Astrocyte of the spinal cord (primary cell): ENCODE results near the gene PAQR3.

Experiments
- DNase-seq: peaks from one replicate; pipeline ENCODE4 v3.0.0; 2011; ENCODE audit warnings: low read depth, low spot score
- H3K4me3 ChIP-seq: 2 replicates; pipeline ENCODE4 v1.5.1; 2011; ENCODE audit warnings: low read depth, mild to moderate bottlenecking, low read length, moderate library complexity
- in situ Hi-C: cut with HindIII; loops from 2 replicates; pipeline ENCODE4 v1.10.0; 2017; ENCODE audit warnings: low sequenced_read_pairs
- TF ChIP-seq, protein P1 (sequence below): IDR thresholded peaks from 2 replicates; pipeline ENCODE4 v1.5.1; 2012; ENCODE audit warnings: low read depth, mild to moderate bottlenecking, low read length, inconsistent platforms

The PAQR3 gene, protein sequence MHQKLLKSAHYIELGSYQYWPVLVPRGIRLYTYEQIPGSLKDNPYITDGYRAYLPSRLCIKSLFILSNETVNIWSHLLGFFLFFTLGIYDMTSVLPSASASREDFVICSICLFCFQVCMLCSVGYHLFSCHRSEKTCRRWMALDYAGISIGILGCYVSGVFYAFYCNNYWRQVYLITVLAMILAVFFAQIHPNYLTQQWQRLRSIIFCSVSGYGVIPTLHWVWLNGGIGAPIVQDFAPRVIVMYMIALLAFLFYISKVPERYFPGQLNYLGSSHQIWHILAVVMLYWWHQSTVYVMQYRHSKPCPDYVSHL

DNA sequence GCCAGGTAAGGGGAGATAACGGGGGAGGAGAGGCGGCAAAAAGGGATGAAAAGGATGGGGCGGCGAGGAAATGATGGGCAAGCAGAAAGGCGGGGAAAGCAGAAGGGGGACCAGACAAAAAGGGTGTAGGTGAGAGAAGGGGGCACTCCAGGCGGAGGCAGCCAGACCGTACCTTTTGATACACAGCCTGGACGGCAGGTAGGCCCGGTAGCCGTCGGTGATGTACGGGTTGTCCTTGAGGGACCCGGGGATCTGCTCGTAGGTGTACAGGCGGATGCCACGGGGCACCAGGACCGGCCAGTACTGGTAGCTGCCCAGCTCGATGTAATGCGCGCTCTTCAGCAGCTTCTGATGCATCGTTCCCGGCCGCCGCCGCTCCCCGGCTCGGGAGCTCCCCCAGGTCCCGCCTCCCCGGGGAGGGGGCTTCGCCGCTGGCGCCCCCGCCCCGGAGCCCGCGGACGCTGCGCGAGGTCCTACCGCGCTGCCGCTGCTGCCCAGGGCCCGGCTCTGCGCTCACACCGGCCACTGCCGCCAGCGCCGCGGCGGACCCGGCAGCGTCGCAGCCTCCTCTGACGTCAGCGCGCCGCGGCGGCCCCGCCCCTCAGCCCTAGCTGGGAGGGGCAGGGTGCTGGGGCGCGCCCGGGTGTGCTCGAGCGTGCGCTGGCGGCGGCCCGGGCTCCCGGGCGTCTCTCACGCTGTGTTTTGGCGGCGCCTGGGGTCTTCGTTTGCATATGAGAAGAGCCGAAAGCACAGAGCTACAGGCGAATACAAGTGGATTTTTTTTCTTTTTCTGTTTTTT is at the start of gene PAQR3:
PAQR3 (minus strand) TSS at position 571 of the 799 bp plus-strand sequence; CDS start at position 357, 214 bp downstream.
- TF ChIP-seq, protein P1, sequence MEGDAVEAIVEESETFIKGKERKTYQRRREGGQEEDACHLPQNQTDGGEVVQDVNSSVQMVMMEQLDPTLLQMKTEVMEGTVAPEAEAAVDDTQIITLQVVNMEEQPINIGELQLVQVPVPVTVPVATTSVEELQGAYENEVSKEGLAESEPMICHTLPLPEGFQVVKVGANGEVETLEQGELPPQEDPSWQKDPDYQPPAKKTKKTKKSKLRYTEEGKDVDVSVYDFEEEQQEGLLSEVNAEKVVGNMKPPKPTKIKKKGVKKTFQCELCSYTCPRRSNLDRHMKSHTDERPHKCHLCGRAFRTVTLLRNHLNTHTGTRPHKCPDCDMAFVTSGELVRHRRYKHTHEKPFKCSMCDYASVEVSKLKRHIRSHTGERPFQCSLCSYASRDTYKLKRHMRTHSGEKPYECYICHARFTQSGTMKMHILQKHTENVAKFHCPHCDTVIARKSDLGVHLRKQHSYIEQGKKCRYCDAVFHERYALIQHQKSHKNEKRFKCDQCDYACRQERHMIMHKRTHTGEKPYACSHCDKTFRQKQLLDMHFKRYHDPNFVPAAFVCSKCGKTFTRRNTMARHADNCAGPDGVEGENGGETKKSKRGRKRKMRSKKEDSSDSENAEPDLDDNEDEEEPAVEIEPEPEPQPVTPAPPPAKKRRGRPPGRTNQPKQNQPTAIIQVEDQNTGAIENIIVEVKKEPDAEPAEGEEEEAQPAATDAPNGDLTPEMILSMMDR, result no peak

DNA sequence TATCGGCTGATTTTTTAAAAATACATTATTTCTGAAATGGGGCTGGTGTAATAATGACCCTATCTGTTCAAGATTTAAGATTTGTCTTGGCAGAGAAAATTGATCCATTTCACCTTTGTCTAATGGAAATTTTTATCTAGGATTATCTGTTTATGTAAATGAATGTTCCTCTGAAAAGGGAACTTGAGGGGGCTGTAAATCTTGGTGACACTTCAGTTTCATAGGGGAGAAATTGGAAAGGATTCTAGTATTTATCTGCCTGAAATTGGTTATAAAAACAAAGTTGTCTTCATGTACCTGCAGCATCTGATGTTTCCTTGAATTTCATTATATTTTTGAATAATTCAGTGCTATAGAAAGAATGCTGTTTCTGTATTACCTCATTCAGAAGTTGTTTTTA is 48.4 kb upstream of the PAQR3 start:
- no peak for DNase-seq
- in situ Hi-C loops, result no loop called here
- TF ChIP-seq, protein P1, result no peak
- no peak overlapping the region for H3K4me3 ChIP-seq

More for the DNA sequence above, at the start of gene PAQR3:
- peak within 1 kb of the TSS; percentile 81 for H3K4me3 ChIP-seq
- in situ Hi-C loops, result no loop called here
- peak; percentile 79 for DNase-seq

DNA sequence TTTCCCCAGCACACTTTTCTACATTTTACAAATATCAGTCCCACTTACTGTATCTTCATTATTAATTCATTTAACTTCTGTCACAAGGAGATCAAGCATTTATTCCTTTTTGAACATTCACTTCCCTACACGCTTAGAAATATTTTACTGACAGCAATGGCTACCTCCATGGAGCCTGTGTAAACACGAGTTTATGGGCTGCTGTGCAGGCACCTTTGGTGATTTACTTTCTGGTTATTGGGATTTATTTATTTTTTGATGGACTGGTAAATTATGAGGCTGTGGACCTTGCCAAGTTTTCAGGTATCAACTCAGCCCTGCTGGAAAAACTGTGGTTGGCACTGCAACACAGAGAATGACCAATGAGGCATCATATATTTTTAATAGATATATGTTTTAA is 45.4 kb upstream of the PAQR3 start:
- no peak for DNase-seq
- in situ Hi-C loops, result no loop called here
- TF ChIP-seq, protein P1, result no peak

DNA sequence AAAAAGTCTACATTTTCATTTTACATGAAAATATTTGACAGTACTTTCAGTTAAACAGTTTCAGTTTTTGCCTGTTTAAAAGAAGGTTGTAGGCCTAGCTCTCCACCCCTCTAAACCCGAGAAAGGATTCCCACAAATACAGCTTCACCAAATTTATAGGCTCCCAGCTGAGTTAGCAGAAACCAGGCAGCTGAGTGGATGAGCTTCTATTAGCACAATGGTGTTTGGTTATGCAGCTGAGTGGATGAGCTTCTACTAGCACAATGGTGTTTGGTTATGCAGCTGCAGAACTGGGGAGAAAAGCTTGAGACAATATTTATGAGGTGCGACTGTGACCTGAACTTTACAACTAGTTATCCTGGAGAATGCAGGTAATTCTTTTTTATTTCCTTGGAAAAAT is 36.6 kb upstream of the PAQR3 start:
- TF ChIP-seq, protein P1, result no peak
- in situ Hi-C loops, result no loop called here
- H3K4me3 ChIP-seq, result no peak overlapping the region
- DNase-seq, result no peak

More for the DNA sequence above, 45.4 kb upstream of the PAQR3 start:
- H3K4me3 ChIP-seq, result no peak overlapping the region

DNA sequence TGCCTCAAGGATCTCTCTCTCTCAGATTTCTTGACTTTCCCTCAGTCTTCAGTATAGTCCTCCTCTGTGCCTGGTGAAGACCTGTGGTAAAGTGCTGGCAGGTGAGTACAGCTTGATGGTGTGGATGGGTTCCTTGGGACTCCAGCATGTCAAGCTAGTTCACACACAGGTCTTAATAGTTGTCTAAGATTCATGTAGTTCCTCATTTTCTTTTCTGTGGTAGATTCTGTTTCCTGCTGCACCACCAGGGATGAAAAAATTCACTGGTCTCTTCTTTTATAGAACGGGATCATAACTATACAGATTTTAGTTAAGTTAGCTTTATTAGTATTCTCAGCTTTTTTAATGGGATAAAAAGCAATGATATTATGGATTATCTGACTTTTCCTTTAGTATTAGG is 32.5 kb upstream of the PAQR3 start:
- no peak for DNase-seq
- in situ Hi-C loops, result no loop called here
- TF ChIP-seq, protein P1, result no peak
- no peak overlapping the region for H3K4me3 ChIP-seq

DNA sequence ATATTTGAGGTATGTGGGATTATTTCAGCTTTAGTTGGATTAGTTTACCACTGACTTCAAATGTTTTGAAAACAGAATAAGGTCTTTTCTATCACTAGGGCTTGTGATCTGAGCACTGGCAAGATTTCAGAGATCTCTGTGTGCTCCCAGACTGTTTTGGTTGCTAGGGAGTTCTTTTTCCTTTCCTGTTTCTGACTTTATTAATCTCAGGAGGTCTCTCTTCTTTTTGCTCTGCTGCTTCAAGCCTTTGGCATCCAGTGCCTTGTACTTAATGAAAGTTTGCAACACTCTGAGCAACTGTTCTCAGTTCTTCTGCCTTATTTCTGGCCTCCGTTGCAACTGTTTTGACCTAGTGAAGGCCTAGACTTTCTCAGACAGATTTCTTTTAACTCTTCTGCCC is 32.1 kb upstream of the PAQR3 start:
- TF ChIP-seq, protein P1, result no peak
- no peak overlapping the region for H3K4me3 ChIP-seq
- DNase-seq, result peak; percentile 32
- in situ Hi-C loops, result no loop called here
